IMR-90 (cell line): ENCODE measurements around the gene CES3. TPM values are rescaled to one million over a fixed set of nuclear protein-coding genes. Genes with fewer than 3 reads are reported as not detected.

ENCODE experiments used
- ATAC-seq: fragments of 200-7000 bp; cut with Tn5 transposase; 2 replicates; pipeline ENCODE4 v1.9.1; 2020; ENCODE audit warnings: low read depth, mild to moderate bottlenecking, moderate library complexity
- BruUV-seq: library from RNA; stranded (reverse); fragments of 400-500 nt; replicated peaks from 2 replicates; lab custom pipeline; 2021; lab: Mats Ljungman, UMichigan
- CTCF ChIA-PET: fragments of 300-600 bp; formaldehyde crosslinking; extraction: SDS; loops from one replicate; lab custom pipeline; 2021; ENCODE audit warnings: antibody characterized with exemption; lab: Yijun Ruan, JAX
- POLR2A ChIA-PET: fragments of 300-600 bp; sonication (Branson Sonifier 250); formaldehyde crosslinking; loops from one replicate; lab custom pipeline; 2022; ENCODE audit warnings: antibody characterized with exemption; ENCODE audit not compliant: unreplicated experiment; lab: Charles Lee
- DNase-seq: peaks from one replicate; pipeline ENCODE4 v3.0.0; 2013
- H2AFZ ChIP-seq: replicated peaks from 2 replicates; pipeline ENCODE3; 2013; ENCODE audit warnings: low read length, mild to moderate bottlenecking; ENCODE audit not compliant: poor library complexity
- H2AK5ac ChIP-seq: 2 replicates; pipeline ENCODE4 v1.6.1; 2013; ENCODE audit warnings: low read depth, low read length, inconsistent platforms
- H2AK9ac ChIP-seq: replicated peaks from 2 replicates; pipeline ENCODE3; 2013; ENCODE audit warnings: mild to moderate bottlenecking, low read depth, low read length, moderate library complexity; ENCODE audit not compliant: poor library complexity
- H2BK120ac ChIP-seq: 2 replicates; pipeline ENCODE4 v1.6.1; 2013; ENCODE audit warnings: low read depth, low read length, inconsistent platforms
- H2BK15ac ChIP-seq: 3 replicates; pipeline ENCODE4 v1.6.1; 2013; ENCODE audit warnings: low read depth, low read length, inconsistent platforms
- H2BK20ac ChIP-seq: 2 replicates; pipeline ENCODE4 v1.6.1; 2013; ENCODE audit warnings: low read depth, mild to moderate bottlenecking, inconsistent platforms, low read length, moderate library complexity
- H2BK5ac ChIP-seq: 2 replicates; pipeline ENCODE4 v1.6.1; 2013; ENCODE audit warnings: mild to moderate bottlenecking, low read depth, low read length, inconsistent platforms; ENCODE audit not compliant: poor library complexity, severe bottlenecking
- H3K14ac ChIP-seq: replicated peaks from 2 replicates; pipeline ENCODE4 v1.6.1; 2013; ENCODE audit warnings: low read depth, low read length, inconsistent platforms
- H3K18ac ChIP-seq: 2 replicates; pipeline ENCODE4 v1.6.1; 2013; ENCODE audit warnings: low read depth, low read length, control low read depth
- H3K23ac ChIP-seq: 2 replicates; pipeline ENCODE4 v1.6.1; 2013; ENCODE audit warnings: low read depth, low read length, inconsistent platforms
- H3K27ac ChIP-seq: 2 replicates; pipeline ENCODE4 v1.5.1; 2013; ENCODE audit warnings: mild to moderate bottlenecking, control low read depth, low read length; ENCODE audit not compliant: insufficient read depth
- H3K27me3 ChIP-seq: 2 replicates; pipeline ENCODE4 v1.6.1; 2013; ENCODE audit warnings: low read length; ENCODE audit not compliant: control insufficient read depth, insufficient read depth
- H3K36me3 ChIP-seq: 2 replicates; pipeline ENCODE4 v1.6.1; 2013; ENCODE audit warnings: low read length, mixed read lengths; ENCODE audit not compliant: control insufficient read depth, insufficient read depth
- H3K4ac ChIP-seq: 2 replicates; pipeline ENCODE4 v1.6.1; 2013; ENCODE audit warnings: low read depth, low read length, inconsistent platforms
- H3K4me1 ChIP-seq: 2 replicates; pipeline ENCODE4 v1.6.1; 2013; ENCODE audit warnings: low read length, mixed read lengths; ENCODE audit not compliant: control insufficient read depth, insufficient read depth
- H3K4me2 ChIP-seq: 2 replicates; pipeline ENCODE4 v1.6.1; 2013; ENCODE audit warnings: low read depth, mild to moderate bottlenecking, control low read depth, low read length, moderate library complexity
- H3K4me3 ChIP-seq: 2 replicates; pipeline ENCODE4 v1.5.1; 2013; ENCODE audit warnings: low read depth, mild to moderate bottlenecking, control low read depth, low read length, moderate library complexity; ENCODE audit not compliant: insufficient read depth
- H3K56ac ChIP-seq: 2 replicates; pipeline ENCODE4 v1.6.1; 2013; ENCODE audit warnings: low read length, inconsistent platforms; ENCODE audit not compliant: insufficient read depth; ENCODE audit errors: extremely low read depth
- H3K79me1 ChIP-seq, 2 experiments: 2 replicates each; pipeline ENCODE4 v1.6.1; 2013; ENCODE audit warnings: low read length in 2 of 2, inconsistent platforms in 1 of 2, low read depth in 1 of 2
- H3K9ac ChIP-seq: 2 replicates; pipeline ENCODE4 v1.6.1; 2013; ENCODE audit warnings: low read depth, low read length, control low read depth
- H3K9me1 ChIP-seq: 2 replicates; pipeline ENCODE4 v1.6.1; 2013; ENCODE audit warnings: low read length, inconsistent platforms; ENCODE audit not compliant: insufficient read depth
- H3K9me3 ChIP-seq: 2 replicates; pipeline ENCODE4 v1.6.1; 2013; ENCODE audit warnings: low read length; ENCODE audit not compliant: control insufficient read depth, insufficient read depth
- H4K20me1 ChIP-seq: 2 replicates; pipeline ENCODE4 v1.6.1; 2013; ENCODE audit warnings: low read length, inconsistent platforms; ENCODE audit not compliant: insufficient read depth
- H4K5ac ChIP-seq: 2 replicates; pipeline ENCODE4 v1.6.1; 2013; ENCODE audit warnings: mild to moderate bottlenecking, low read depth, low read length, control low read depth
- H4K8ac ChIP-seq, 2 experiments: 2 replicates each; pipeline ENCODE4 v1.6.1; 2013; ENCODE audit warnings: low read depth in 2 of 2, low read length in 2 of 2, control low read depth in 1 of 2, inconsistent platforms in 1 of 2
- H4K91ac ChIP-seq: 2 replicates; pipeline ENCODE4 v1.6.1; 2013; ENCODE audit warnings: low read depth, low read length, inconsistent platforms; ENCODE audit not compliant: insufficient read depth
- MAFK ChIP-seq: IDR thresholded peaks from 2 replicates; pipeline ENCODE4 v1.6.1; 2012; ENCODE audit warnings: low read depth, low read length, improper control_type of control experiment
- MAZ ChIP-seq: IDR thresholded peaks from 2 replicates; pipeline ENCODE4 v1.6.1; 2012; ENCODE audit warnings: low read depth, mild to moderate bottlenecking, low read length, improper control_type of control experiment, moderate library complexity, borderline replicate concordance
- MXI1 ChIP-seq: IDR thresholded peaks from 2 replicates; pipeline ENCODE4 v1.6.1; 2012; ENCODE audit warnings: low read depth, mild to moderate bottlenecking, low read length, moderate library complexity, borderline replicate concordance
- POLR2A ChIP-seq: IDR thresholded peaks from 2 replicates; pipeline ENCODE4 v1.6.1; 2012; ENCODE audit warnings: mild to moderate bottlenecking, low read depth, low read length
- RAD21 ChIP-seq: IDR thresholded peaks from 2 replicates; pipeline ENCODE4 v1.6.1; 2012; ENCODE audit warnings: low read length, improper control_type of control experiment
- RFX5 ChIP-seq: IDR thresholded peaks from 2 replicates; pipeline ENCODE4 v1.8.0; 2012; ENCODE audit warnings: low read depth, mild to moderate bottlenecking, low read length, moderate library complexity
- SMC3 ChIP-seq: fragments of 150-350 bp; IDR thresholded peaks from 2 replicates; pipeline ENCODE4 v1.6.1; 2016; ENCODE audit warnings: low read depth, mild to moderate bottlenecking, antibody characterized with exemption, low read length, moderate library complexity
- USF2 ChIP-seq: fragments of 150-350 bp; IDR thresholded peaks from 2 replicates; pipeline ENCODE4 v1.6.1; 2017; ENCODE audit warnings: mild to moderate bottlenecking, antibody characterized with exemption, low read length, low read depth
- WGBS, 2 experiments: methylation state at CpG; one replicate each; pipeline versions ENCODE4 v1.1.5 to v1.1.7; 2013; ENCODE audit warnings: missing lambda C conversion rate in 2 of 2; ENCODE audit not compliant: insufficient read length in 1 of 2; ENCODE audit errors: extremely low coverage in 2 of 2; 5-methylcytosine and 5-hydroxymethylcytosine counted together
- dilution Hi-C: fragments of 300-500 bp; cut with HindIII; formaldehyde crosslinking; loops from one replicate; pipeline ENCODE4 v1.14.3; 2018; ENCODE audit warnings: low sequenced_read_pairs; ENCODE audit not compliant: unreplicated experiment
- in situ Hi-C: fragments of 300-500 bp; cut with MboI; formaldehyde crosslinking; loops from 3 replicates; pipeline ENCODE4 v1.14.3; 2019; ENCODE audit warnings: low sequenced_read_pairs, inconsistent platforms, mixed read lengths
- intact Hi-C: fragments of 100-400 bp; cut with micrococcal nuclease; formaldehyde crosslinking; loops from 2 replicates; pipeline ENCODE4 v1.10.0; 2022
- microRNA-seq, 2 experiments: library from miRNA; stranded (forward) in 1 of 2; unstranded in 1 of 2; fragments of 10-50 nt in 1 of 2; fragments of <30 nt in 1 of 2; gene quantifications in 1 of 2; microRNA quantifications in 1 of 2; one replicate each; pipeline versions ENCODE3 to v1.1.0; 2013 to 2020; ENCODE audit not compliant: insufficient read depth in 1 of 2, insufficient read length in 1 of 2, unreplicated experiment in 1 of 2
- polyA plus RNA-seq, 3 experiments: library from polyadenylated mRNA; depleted of rRNA; stranded (reverse); fragments of >200 nt; gene quantifications; 2 replicates each; pipeline ENCODE4 v1.2.3, GENCODE V29; 2012; ENCODE audit warnings: low replicate concordance in 1 of 3
- small RNA-seq, 5 experiments: library from RNA; depleted of rRNA; stranded (forward); fragments of <200 nt; gene quantifications; one replicate each; pipeline ENCODE3, GENCODE V24; 2012
- total RNA-seq: library from RNA; depleted of rRNA; stranded (reverse); fragments of >200 nt; gene quantifications from 2 replicates; pipeline ENCODE4 v1.2.3, GENCODE V29; 2012; rRNA removed
- TF ChIP-seq, protein P1 (sequence below): fragments of 150-350 bp; IDR thresholded peaks from 2 replicates; pipeline ENCODE4 v1.6.1; 2016; ENCODE audit warnings: low read depth, mild to moderate bottlenecking, low read length, moderate library complexity, borderline replicate concordance

The CES3 gene
- total and polyA plus RNA-seq, 2 of the 4 experiments (the other 2 are of a cell fraction): 0.03 TPM; not detected in 1

GRCh38 chr16:67023689-67024088 is 62.6 kb downstream of the CES3 start:
- no peak overlapping the region for H3K4ac ChIP-seq
- H3K4me3 ChIP-seq: no peak overlapping the region
- no peaks in the 10 kb centered on the region for H3K9me3 ChIP-seq
- DNase-seq: no peak
- no peak overlapping the region for H2BK20ac ChIP-seq
- no peak overlapping the region for H3K56ac ChIP-seq
- no peak for ATAC-seq
- H2AK9ac ChIP-seq: no peak overlapping the region
- no peak overlapping the region for H2AFZ ChIP-seq
- no peak overlapping the region for H2BK15ac ChIP-seq
- no peak overlapping the region for H3K14ac ChIP-seq
- H2AK5ac ChIP-seq: no peak overlapping the region
- no peak overlapping the region for H4K5ac ChIP-seq
- H3K4me1 ChIP-seq: peaks cover 9% of the 10 kb centered on the region
- POLR2A ChIA-PET: no interaction called here
- no peak overlapping the region for H3K27ac ChIP-seq
- CTCF ChIA-PET: no interaction called here
- H4K91ac ChIP-seq: no peak overlapping the region
- intact Hi-C loops (no loop called here), in situ Hi-C loops (no loop called here), dilution Hi-C loops (no loop called here)
- H3K4me2 ChIP-seq: no peak overlapping the region
- H3K27me3 ChIP-seq: no peaks in the 10 kb centered on the region
- H3K9me1 ChIP-seq: peaks cover 6% of the 10 kb centered on the region; the same call in 1 of the 2 replicates
- no TSS peak for BruUV-seq
- H2BK120ac ChIP-seq: no peak overlapping the region
- H3K36me3 ChIP-seq: no peaks in the 10 kb centered on the region
- no CpG with 5 or more reads among the region's 1 CpG for WGBS, 2 experiments
- no peak overlapping the region for H3K18ac ChIP-seq
- H4K8ac ChIP-seq: no peak overlapping the region
- H2BK5ac ChIP-seq: no peak overlapping the region
- no peak overlapping the region for H3K9ac ChIP-seq
- no peaks in the 10 kb centered on the region for H4K20me1 ChIP-seq
- no peak for TF ChIP-seq RAD21
- TF ChIP-seq MAZ: no peak
- no peak for TF ChIP-seq USF2
- TF ChIP-seq MAFK: no peak
- no peak for TF ChIP-seq MXI1
- no peak for TF ChIP-seq POLR2A
- no peak for TF ChIP-seq SMC3
- no peak for TF ChIP-seq RFX5
- TF ChIP-seq, protein P1, sequence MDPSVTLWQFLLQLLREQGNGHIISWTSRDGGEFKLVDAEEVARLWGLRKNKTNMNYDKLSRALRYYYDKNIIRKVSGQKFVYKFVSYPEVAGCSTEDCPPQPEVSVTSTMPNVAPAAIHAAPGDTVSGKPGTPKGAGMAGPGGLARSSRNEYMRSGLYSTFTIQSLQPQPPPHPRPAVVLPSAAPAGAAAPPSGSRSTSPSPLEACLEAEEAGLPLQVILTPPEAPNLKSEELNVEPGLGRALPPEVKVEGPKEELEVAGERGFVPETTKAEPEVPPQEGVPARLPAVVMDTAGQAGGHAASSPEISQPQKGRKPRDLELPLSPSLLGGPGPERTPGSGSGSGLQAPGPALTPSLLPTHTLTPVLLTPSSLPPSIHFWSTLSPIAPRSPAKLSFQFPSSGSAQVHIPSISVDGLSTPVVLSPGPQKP: no peak
- peaks cover 5 to 7% of the 10 kb centered on the region in 2 experiments; a peak in 3 of 4 replicates for H3K79me1 ChIP-seq
- H3K23ac ChIP-seq: no peak overlapping the region

Small RNAs within 50 kb of the gene (microRNA-seq; reads per million reads assigned to microRNA genes)
- gene RN7SL543P (ENCODE audit: insufficient read depth, insufficient read length): not detected

Small RNAs within 50 kb of the gene (small RNA-seq; reads per million reads assigned to genes)
- 0 reads per million in 5 experiments for gene RN7SL543P

Other genes starting within 250 kb of the CES3 start
- gene DYNC1LI2, start 209.7 kb upstream of the CES3 start, total RNA-seq: 88.4 and 98.9 TPM in 2 replicates
- 54.2 and 65.3 TPM in 2 replicates for gene DYNC1LI2, start 209.7 kb upstream of the CES3 start, polyA plus RNA-seq (2012; rRNA removed)
- under 0.01 TPM in 1 of 2 replicates, not detected in the other for gene TERB1, start 159.7 kb upstream of the CES3 start, total RNA-seq
- not detected in 2 replicates for gene TERB1, start 159.7 kb upstream of the CES3 start, polyA plus RNA-seq (2012; rRNA removed)
- gene NAE1, start 130.3 kb upstream of the CES3 start, total RNA-seq: 36.7 and 49.4 TPM in 2 replicates
- 25.7 and 33.0 TPM in 2 replicates for gene NAE1, start 130.3 kb upstream of the CES3 start, polyA plus RNA-seq (2012; rRNA removed)
- not detected in 2 replicates for gene CA7, start 116.9 kb upstream of the CES3 start, total RNA-seq
- gene CA7, start 116.9 kb upstream of the CES3 start, polyA plus RNA-seq (2012; rRNA removed): not detected in 2 replicates
- gene PDP2, start 80.8 kb upstream of the CES3 start, total RNA-seq: 12.5 and 16.8 TPM in 2 replicates
- gene PDP2, start 80.8 kb upstream of the CES3 start, polyA plus RNA-seq (2012; rRNA removed): 5.3 and 5.7 TPM in 2 replicates
- gene CDH16, start 42.4 kb upstream of the CES3 start, total RNA-seq: not detected in 2 replicates
- gene CDH16, start 42.4 kb upstream of the CES3 start, polyA plus RNA-seq (2012; rRNA removed): not detected in 2 replicates
- gene RRAD, start 35.7 kb upstream of the CES3 start, total RNA-seq: 1.3 and 1.4 TPM in 2 replicates
- 2.1 and 2.9 TPM in 2 replicates for gene RRAD, start 35.7 kb upstream of the CES3 start, polyA plus RNA-seq (2012; rRNA removed)
- gene CIAO2B, start 26.9 kb upstream of the CES3 start, total RNA-seq: 148 and 168 TPM in 2 replicates
- gene CIAO2B, start 26.9 kb upstream of the CES3 start, polyA plus RNA-seq (2012; rRNA removed): 234 and 283 TPM in 2 replicates
- gene CES2, start 25.8 kb upstream of the CES3 start, total RNA-seq: 11.9 and 15.1 TPM in 2 replicates
- gene CES2, start 25.8 kb upstream of the CES3 start, polyA plus RNA-seq (2012; rRNA removed): 23.2 and 24.2 TPM in 2 replicates
- gene CES4A, start 27.3 kb downstream of the CES3 start, total RNA-seq: 0.72 and 0.83 TPM in 2 replicates
- 4.0 and 4.7 TPM in 2 replicates for gene CES4A, start 27.3 kb downstream of the CES3 start, polyA plus RNA-seq (2012; rRNA removed)
- gene CBFB, start 67.9 kb downstream of the CES3 start, total RNA-seq: 48.0 and 110 TPM in 2 replicates
- 39.8 and 44.2 TPM in 2 replicates for gene CBFB, start 67.9 kb downstream of the CES3 start, polyA plus RNA-seq (2012; rRNA removed)
- 13.1 and 14.0 TPM in 2 replicates for gene PHAF1, start 148.7 kb downstream of the CES3 start, total RNA-seq
- 19.8 and 22.5 TPM in 2 replicates for gene PHAF1, start 148.7 kb downstream of the CES3 start, polyA plus RNA-seq (2012; rRNA removed)
- 5.0 and 5.3 TPM in 2 replicates for gene B3GNT9, start 189.7 kb downstream of the CES3 start, total RNA-seq
- 12.0 and 13.3 TPM in 2 replicates for gene B3GNT9, start 189.7 kb downstream of the CES3 start, polyA plus RNA-seq (2012; rRNA removed)
- gene TRADD, start 198.6 kb downstream of the CES3 start, total RNA-seq: 8.1 and 8.6 TPM in 2 replicates
- 14.6 and 18.6 TPM in 2 replicates for gene TRADD, start 198.6 kb downstream of the CES3 start, polyA plus RNA-seq (2012; rRNA removed)
- 1.9 and 2.3 TPM in 2 replicates for gene FBXL8, start 198.7 kb downstream of the CES3 start, total RNA-seq
- gene FBXL8, start 198.7 kb downstream of the CES3 start, polyA plus RNA-seq (2012; rRNA removed): 12.5 and 14.5 TPM in 2 replicates
- gene HSF4, start 203.5 kb downstream of the CES3 start, total RNA-seq: 0.54 and 0.83 TPM in 2 replicates
- gene HSF4, start 203.5 kb downstream of the CES3 start, polyA plus RNA-seq (2012; rRNA removed): 6.7 and 7.5 TPM in 2 replicates
- 5.0 and 6.1 TPM in 2 replicates for gene NOL3, start 209.3 kb downstream of the CES3 start, total RNA-seq
- 16.9 and 17.2 TPM in 2 replicates for gene NOL3, start 209.3 kb downstream of the CES3 start, polyA plus RNA-seq (2012; rRNA removed)
- gene MATCAP1, start 222.7 kb downstream of the CES3 start, total RNA-seq: 7.5 and 8.2 TPM in 2 replicates
- gene MATCAP1, start 222.7 kb downstream of the CES3 start, polyA plus RNA-seq (2012; rRNA removed): 43.9 and 47.3 TPM in 2 replicates
- gene EXOC3L1, start 228.9 kb downstream of the CES3 start, total RNA-seq: not detected in 2 replicates
- gene EXOC3L1, start 228.9 kb downstream of the CES3 start, polyA plus RNA-seq (2012; rRNA removed): 0.09 TPM in 1 of 2 replicates, not detected in the other
- 57.5 and 63.4 TPM in 2 replicates for gene E2F4, start 230.9 kb downstream of the CES3 start, total RNA-seq
- 103 and 106 TPM in 2 replicates for gene E2F4, start 230.9 kb downstream of the CES3 start, polyA plus RNA-seq (2012; rRNA removed)
- 0.28 and 0.36 TPM in 2 replicates for gene ELMO3, start 237.9 kb downstream of the CES3 start, total RNA-seq
- 1.6 and 1.9 TPM in 2 replicates for gene ELMO3, start 237.9 kb downstream of the CES3 start, polyA plus RNA-seq (2012; rRNA removed)